ENCODE measurements around the gene PDILT.

DNA sequence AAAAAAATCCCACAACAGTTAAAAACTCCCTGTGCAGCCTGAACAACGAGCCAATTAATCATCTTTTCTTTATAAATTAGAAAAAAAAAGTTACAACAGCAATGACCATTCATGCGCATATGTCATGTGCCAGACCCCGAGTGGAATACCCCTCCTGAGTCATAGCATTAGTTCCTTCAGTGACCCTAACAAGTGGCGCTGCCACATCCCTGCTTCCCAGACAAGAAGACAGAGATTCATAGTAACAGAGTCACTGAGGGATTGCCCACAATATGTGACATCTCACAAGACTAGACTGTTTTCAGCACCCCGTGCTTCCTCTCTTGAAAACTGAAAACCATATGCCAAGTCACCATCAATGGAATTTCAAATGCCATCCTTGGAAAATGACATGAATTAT, 59.9 kb downstream of the PDILT start:
- TF ChIP-seq EZH2 (IDR thresholded peaks at IDR 0.05; ENCODE audit: low read length, unreplicated experiment) (no peak), EZH2phosphoT487 (IDR thresholded peaks at IDR 0.05; ENCODE audit: borderline replicate concordance, low read length) (no peak)
